ENCODE measurements around the gene ACBD6.

ACBD6 gene

DNA sequence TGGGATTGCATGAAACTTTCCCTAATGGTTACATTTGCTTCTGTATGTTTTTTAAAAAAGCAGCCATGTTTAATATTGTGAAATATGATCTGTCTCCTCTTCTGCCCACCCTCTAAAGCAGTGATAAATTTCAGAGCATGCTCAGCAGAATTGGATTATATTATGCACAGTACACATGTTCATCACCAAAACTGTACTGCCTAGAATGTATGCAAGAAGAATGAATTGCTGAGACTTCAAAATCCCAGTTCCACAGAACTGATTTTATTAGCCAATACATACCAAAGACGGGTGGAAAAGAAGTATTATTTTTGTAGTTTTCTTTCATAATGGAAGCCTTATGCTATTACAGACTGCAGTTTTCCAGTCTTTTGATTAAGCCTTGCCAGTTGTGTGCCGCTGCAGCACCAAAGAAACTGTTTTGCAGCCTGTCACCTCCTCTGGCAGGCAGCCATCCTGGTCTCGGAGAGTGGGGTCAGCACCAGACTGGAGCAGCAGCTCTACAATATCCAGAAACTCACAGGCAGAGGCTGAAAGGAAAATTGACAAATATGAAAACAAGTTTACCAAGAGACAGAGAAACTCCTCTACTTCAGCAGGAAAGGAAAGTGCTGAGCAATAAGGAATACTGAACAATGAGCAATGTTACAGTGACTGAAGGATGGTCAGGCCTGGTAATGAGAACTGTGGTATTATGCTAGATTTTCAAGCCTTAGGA is 214.2 kb downstream of the ACBD6 start:
- DNase-seq = no peak

DNA sequence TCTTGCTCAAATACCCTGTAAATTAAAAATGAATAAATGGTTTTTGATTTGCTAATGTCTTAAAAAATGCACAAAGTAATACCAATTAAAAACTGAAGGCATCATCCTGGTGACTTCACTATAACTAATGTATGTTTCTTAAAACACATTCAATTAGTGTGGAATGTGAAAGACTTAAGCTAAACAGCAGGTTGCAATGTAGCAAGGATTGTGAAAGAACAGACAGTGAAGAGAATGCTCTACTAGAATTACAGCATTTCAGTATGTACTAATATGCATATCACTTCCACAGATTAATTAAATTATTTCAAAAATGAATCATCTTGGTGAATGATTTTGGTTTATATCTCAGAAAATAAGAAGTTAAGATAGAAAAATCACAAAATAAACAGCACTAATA is 216.0 kb downstream of the ACBD6 start:
- DNase-seq = no peak

DNA sequence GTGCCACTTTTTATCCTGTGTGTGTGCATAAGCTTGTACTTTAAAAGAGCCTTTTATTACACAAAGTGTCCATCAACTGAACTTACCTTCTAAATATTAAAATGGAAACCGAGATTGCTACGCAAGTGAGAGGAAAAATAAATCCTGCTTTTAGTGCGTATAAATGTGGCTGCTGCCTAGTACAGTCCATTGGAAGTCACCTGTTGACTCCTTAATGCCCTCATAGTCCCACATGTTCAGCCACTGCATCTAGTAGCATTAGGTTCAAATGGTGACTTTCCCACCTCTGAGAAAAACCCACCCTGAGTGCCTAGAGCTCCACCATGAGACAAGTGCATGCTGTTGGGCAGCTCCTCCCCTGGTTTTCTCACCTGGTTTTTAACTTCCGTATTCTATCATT is 219.3 kb downstream of the ACBD6 start:
- DNase-seq = no peak

DNA sequence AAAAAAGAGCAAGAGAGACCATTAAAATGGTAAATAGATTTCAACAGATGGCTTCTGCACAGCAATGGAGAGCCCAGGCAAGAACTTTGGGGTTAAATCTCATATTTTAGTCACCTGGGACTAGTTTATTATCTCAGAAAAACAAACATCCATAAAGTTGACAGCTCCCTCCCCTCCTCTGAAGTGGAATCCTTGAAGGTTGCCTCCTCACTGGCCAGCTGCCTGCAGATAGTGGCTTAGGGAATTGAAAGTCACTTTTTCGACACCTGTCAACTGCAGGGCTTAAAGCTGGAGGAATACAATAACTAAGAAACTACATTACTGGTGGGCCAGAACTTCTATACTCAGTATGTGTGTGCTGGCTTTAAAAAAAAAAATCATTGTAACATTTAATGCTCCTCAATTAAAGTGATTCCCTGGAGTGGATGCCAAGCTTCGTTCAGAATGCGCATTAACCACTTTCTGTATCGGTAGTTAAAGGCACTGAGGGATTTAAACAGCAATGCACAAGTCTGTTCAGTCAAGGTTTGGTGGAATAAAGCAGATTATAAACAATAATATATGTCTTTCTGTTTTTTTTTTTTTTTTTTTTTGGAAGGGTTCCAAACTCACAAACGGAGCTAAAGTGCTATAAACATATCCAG is 219.9 kb downstream of the ACBD6 start:
- no peak for DNase-seq

DNA sequence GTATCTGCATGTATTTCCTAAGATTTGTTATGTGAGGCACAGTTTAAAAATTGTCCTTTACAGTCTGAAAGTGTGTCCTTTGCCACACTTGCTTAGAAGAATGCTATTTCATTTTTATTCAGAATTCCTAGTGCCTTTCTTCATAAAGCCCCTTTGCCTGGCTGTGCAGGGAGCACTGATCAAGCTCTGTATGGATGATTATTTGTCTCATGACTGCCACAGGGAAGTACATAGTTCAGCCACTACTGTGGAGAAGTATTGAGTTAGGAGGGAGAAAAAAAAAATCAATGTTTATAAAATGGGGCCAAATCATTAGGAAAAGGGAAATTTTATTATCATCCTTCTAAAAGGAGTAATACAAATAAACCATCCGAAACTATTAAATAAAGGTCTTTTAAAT is 220.9 kb downstream of the ACBD6 start:
- DNase-seq = no peak

DNA sequence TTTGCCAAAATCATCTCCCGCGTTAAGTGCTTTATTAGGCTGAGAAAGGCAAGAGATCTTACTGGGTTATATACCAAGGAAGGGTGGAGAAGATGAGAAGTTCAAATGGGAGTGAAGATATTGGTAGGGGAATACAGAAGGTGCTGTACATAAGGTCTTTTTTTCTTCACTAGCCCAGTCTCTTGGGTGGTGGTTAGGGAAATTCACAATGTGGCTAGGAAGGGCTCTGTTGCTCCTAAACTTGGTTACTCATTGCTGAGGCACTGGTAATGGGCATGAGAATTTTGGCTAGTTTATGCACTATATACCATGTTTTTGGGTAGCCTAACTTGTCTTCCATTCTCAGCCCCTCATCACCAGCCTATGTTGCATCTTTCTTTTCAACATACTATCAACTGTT is 221.8 kb downstream of the ACBD6 start:
- no peak for DNase-seq

DNA sequence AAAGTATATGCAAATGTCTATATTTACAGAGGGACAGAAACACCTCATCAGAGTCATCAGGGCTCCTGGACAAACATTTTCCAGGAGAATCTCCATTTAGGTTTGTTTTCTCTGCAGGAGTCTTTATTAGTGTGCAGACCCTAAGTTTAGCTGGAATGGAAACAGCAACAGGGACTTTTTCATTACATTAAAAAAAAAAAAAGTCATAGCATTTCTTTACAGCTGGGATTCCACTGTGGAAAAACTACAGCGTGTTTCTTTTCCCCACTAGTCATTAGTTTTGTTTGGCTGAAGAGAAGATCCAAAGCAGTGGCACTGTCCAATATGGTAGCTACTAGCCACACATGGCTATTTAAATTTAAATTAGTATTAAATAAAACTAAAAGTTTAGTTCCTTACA is 222.7 kb downstream of the ACBD6 start:
- DNase-seq = no peak

DNA sequence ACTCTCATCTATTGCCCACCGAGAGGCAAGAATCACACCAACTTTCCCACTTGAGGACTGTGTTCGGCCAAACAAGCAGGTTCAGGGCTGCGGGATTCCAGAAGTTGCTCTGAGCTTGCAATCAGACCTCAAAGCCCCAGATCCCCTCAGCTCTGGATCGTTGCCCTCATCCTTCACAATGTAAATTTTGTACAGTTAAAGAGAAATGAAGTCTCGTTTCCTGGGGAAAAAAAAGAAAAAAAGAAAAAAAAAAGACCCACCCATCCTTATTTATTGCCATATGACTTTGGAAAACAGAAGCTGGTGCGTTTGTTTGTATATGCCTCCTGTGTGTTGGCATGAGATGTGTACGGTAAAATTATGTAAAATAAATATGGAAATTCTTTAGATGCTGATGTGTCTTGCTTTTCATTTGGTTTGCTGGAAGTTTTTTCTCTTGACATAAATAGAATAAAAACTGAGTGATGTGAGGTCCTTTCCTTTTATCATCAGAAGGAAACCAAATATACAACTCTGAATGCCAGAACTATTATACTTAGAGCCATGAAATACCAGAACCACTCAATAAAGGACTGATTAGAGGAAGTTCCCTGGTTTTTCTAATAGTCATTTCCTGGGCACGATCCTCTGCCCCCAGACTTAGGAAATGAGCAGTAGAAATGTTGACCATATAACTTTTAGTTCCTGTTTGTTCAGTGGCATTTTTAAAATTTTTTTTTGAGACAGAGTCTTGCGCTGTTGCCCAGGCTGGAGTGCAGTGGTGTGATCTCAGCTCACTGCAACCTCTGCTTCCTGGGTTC is 223.6 kb downstream of the ACBD6 start:
- no peak for DNase-seq

DNA sequence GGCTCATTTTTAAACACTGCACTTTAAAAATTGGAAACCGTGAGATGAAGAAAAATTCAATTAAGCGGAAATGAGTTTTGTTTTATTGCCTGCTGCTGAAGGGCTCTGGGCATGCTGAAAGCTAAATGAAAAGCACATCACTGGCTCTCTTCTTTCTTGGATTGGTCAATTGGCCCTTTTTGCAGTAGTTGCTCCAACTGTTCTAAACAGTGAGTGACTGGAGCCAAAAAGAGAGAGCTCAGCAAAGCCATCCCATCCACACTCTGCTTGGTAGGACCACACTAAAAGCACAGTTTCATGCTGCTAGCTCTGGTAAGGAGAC is 224.2 kb downstream of the ACBD6 start:
- no peak for DNase-seq

DNA sequence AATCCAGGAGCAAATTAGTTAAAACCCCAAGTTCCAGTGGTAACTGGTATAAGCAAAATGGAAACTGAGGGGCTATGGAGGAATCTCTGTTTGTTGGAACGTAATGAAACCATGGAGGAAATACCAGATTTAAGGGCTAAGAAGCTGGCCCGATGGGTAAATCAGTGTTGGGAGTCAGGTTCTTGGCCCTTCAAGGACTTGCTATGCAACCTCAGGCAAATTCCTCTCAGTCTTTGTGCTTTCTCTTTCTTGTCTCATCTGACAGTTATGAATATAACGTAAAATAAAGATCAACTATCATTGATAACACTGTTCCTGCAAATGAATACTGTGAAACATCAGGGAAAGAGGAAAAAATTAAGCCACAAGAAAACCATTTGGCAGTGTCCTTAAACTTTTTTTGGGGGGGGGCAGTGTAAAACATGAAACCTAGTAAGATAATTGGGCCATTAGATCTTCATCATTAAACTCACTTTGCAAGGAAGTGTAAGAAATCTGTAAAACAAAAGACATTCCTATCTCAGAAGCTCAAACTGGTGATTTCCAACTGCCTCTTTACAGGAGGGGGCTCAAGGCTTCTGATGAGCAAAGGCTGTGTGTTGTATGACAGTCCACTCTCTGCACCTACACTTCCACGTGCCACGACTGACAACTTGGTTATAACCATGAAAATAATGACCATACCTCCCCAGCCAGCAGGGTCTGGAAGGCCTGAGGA is 224.7 kb downstream of the ACBD6 start:
- no peak for DNase-seq

DNA sequence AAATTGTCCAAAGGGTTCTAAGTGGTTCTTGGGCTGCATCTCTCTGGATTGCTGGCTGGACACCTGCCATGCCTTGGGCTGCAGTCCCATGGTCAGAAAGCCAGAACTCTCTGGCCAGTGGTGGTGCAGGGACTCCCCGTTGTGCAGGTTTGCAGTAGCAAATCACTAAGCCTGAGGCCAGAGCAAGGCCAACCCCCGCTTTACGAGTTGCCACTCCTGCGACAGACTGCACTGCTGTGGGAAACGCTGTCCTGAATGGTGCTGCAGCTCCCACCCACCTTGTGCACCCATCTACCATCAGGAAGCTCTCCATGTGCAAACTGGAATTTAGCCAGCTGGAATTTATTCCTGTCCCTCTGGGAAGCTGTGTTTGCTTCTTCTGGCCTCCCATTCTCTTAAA is 226.7 kb downstream of the ACBD6 start:
- no peak for DNase-seq

DNA sequence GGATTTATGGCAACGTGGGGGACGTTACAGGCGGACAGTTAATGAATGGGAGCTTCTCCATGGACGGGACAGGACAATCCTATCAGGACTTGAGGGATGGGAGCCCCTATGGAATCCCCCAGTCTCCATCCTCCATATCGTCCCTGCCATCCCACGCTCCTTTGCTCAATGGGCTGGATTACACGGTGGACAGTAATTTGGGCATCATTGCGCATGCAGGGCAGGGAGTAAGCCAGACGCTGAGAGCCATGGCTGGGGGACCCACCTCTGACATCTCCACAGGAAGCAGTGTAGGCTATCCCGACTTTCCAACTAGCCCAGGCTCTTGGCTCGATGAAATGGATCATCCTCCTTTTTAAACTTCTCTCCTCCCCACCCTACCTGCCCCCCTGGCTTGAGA is 228.2 kb downstream of the ACBD6 start:
- DNase-seq = no peak

DNA sequence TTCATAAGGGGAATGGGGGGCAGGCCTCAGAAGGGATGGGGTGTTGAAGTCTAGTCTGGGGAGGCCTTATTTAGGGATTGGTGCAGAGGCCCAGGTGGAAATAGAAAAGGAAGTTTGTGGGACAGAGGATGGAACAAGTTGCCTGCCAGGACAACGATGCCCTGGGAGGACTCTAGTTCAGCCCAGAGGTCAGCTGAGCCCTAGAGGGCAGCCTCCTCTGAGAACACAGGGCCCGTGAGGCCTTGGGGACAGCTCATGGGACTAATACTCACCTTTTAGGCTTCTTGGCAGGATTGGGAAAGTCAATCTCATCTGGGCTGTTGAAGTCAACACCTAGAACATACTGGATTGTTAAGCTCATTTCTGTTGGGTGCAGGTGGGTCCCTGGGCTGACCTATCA is 229.3 kb downstream of the ACBD6 start:
- DNase-seq = no peak

DNA sequence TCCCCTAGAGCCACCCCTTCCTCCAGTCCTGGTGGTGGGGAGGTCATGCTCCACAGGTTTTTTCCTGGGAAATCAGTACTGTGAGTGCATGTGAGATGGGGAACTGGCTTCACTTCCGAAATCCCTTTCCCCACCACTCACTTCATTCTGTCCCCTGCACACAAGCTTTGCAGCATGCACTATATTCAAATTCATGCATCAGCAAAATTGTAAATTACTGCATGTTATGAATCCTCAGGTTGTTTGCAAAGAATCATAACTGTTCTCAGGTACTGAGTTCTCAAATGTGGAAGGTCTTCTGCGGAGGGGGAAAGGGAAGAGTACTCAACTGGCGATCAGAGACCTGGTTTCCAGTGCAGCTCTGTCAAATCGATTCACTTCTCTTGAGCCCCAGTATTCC is 230.0 kb downstream of the ACBD6 start:
- DNase-seq = no peak

DNA sequence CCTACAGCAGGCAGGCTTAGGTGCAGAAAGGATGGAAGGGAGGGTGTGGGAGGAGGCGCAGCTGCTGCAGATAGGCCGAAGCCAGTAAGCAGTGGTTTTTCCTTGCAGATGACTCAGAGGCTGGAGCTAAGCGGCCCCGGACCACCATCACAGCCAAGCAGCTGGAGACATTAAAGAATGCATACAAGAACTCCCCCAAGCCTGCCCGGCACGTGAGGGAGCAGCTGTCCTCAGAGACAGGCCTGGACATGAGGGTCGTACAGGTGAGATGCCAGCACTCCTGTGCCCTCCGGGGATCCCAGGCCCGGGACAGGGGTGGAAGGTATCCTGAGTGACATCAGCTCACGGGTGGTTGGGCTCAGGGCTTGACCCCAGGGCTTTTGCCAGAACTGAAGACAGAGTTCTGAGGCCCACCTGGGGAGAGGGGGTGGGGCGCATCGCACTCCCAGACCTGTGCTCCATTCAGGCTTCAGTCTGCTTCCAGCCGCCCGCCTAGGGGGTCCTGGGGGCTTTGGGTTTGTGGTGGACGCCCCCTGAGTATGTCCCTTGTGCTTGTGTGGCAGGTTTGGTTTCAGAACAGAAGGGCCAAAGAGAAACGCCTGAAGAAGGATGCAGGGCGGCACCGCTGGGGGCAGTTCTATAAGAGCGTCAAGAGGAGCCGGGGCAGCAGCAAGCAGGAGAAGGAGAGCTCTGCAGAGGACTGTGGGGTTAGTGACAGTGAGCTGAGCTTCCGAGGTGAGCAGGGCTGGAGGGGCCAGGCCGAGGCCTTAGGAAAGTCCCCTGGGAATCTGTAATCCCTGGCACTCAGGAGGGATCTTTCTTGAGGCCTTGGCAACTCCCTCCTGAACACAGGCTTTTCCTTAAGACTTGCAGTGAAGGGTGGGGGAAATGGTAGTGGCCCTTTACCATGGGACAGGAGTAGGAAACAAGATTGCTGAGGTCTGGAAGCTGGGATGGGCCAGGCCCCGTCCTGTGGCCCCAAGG is 230.8 kb downstream of the ACBD6 start:
- no peak for DNase-seq

DNA sequence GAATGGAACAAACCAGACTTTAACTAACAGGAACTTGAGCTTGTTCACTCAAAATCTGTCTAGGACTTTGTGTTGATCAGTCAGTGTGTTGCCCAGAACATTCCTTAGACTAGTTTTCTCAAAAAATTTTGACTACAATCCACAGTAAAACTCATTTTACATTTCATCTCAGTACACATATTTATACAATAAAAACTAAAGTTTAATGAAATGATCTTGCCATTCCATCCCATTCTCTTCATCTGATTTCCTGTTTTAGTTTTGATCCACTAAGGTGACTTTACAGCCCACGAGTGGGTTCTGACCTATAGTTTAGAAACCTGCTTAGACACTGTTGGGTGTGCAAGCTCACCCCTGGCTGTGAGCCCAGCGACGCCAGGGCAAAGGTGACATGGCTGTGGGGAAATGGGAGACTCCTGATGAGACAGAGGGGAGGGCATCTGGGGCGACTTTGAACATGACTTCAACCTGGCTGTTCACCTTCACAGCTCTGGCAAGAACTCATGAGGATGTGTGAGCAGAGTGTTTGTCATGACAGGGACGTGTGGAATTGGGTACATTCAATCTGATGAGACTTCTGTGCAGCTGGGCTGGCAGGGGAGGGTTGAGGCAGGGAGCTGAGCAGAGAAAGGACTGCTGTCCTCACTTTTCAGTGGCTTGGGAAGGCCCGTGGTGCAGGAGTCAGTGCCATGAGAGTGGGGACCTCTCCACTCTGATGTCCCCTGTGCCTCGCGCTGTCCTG is 231.7 kb downstream of the ACBD6 start:
- DNase-seq = no peak

DNA sequence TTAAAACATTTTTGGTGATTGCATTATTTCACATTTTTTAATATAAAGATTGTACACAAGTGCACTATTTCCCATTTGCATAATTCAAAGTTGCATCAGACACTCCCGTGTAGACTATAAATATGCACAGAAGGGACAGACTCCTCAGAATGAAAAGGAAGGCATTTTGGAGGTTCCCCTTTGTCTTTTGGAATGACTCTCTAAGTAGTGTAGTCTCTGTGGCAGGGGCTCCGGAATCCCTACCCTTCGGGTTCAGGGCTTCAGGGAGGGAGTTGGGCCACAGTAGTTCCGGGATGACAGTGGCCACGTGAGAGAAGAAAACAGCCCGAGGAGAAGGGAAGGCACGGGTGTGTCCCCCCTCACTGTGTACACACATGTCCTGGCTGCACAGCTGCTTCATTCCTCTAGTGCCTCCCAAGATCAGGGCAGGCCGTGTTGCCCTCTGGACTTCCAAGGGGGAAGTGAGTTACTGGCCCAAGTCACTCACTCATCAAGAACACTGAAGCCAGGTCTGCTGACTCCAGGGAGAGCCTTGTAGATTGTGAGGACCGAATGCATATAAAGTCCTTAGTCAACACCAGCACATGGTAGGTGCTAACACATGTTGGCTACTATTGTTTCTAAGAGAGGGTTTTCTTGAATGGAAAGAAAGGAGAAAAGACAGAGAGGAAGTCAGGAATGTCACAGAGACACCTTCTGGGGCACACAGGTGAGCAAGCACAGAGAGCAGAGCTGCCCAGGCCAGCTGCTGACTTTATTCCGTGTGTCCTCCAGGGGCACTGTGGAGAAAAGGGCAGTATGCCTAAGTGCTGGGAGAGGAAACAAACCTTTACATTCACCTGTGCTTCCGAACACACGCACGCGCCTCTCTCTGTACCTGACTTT is 232.5 kb downstream of the ACBD6 start:
- DNase-seq = no peak

DNA sequence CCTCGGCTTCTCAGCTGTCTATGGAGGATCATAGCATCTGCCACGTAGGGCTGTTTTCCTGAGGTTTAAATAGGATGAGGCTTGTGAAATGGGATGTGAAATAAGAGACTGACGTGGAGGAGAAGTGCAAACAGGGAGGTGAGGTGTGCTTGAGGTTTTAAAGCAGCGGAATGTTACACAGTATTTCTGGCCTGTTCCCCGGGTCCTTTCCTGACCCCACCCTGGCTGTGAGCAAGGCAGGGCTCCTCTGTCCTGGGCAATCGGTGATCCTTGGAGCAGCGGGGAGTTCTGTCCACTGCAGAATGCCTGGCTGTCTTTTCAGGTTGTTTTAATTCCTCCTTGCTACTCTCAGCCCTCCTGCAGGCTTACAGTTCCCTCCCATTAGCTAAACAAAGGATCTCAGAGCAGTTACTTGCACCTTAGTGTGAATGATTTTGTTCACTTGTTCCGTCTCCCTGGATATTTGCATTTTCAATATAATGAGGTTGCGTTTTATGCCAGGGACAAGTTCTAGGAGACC is 233.8 kb downstream of the ACBD6 start:
- DNase-seq = no peak

DNA sequence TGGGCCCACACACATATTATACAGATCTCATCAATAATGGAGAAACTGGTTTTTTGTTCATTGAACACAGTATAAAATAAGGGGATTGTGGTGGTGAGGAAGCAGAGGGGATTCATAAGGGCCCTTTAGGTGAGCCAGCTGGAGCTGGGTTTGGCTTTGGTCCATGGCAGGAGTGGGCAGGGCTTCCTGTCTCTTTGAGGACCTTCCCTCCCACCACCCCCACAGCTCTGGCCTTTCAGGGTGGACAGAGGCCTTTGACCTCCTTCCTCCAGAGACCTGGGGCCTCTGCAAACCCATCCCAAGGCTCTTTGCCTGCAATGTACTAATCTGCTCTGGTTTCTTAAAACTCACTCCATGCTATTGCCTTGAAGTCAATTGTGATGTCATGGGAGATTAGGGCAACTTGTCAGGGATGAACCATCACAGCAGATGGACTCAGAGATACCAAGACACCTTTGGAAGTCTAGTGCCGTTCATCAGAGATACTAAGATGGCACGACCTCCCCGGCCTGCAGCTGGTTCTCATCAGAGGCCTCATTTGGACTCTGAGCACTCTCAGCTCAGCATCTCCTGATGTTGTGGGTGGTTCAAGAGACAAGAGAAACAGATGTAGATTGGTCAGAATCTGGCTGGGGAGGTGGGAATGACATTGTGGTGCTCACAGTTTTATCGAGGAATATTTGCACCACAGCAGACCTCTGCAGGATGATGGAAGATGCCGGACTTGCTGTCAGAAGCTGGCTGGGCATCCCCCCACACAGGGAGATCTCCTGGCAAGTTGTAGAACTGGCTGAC is 234.4 kb downstream of the ACBD6 start:
- DNase-seq = no peak

DNA sequence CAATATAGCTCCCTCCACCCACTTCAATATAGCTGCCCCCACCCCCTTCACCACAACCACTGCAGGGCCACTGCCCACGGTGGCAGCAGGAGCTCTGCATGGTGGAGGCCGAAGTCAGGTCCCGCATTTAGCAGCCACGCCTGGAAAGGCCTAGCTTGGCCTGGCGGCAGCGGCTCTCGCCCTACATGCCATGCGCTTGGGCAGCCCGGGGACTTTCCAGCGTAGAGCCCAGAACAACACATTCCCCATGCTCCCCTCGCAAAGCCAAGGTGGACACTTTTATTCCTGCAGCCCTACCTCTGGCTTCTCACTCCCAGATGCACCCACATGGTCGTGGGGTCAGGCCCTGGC is 235.2 kb downstream of the ACBD6 start:
- DNase-seq = no peak

All from SHP77 treated with DMSO at 0.1 percent for 48 hours (cell line).